H1 (cell line): ENCODE results near the gene VENTX. TPM values are rescaled to one million over a fixed set of nuclear protein-coding genes. Genes with fewer than 3 reads are reported as not detected.
A peak's percentile ranks its signal among the peaks of the same experiment; 100 is the strongest.

Source experiments
- CTCF ChIA-PET: fragments of 300-600 bp; sonication (Branson Sonifier 250); formaldehyde crosslinking; loops from one replicate; lab custom pipeline; 2021; ENCODE audit not compliant: partially characterized antibody; lab: Charles Lee
- POLR2A ChIA-PET: fragments of 300-600 bp; sonication (Branson Sonifier 250); formaldehyde crosslinking; loops from one replicate; lab custom pipeline; 2021; ENCODE audit warnings: inconsistent platforms; ENCODE audit not compliant: partially characterized antibody; lab: Charles Lee
- DNase-seq, 2 experiments: peaks; one replicate each; pipeline versions ENCODE4 v3.0.0 to v3.0.0-alpha.2; 2010 to 2022; ENCODE audit warnings: low spot score in 2 of 2, low read depth in 1 of 2, mixed read lengths in 1 of 2
- FAIRE-seq: peaks from 2 replicates; lab custom pipeline; 2011; peaks lifted over from hg19 to GRCh38; lab: Jason Lieb, UNC
- H2AFZ ChIP-seq: 2 replicates; pipeline ENCODE4 v1.8.1; 2012; ENCODE audit warnings: low read length, inconsistent platforms
- H2AK5ac ChIP-seq: 2 replicates; pipeline ENCODE4 v1.6.1; 2013; ENCODE audit warnings: low read depth, low read length
- H2BK120ac ChIP-seq: replicated peaks from 2 replicates; pipeline ENCODE3; 2013; ENCODE audit warnings: low read depth, low read length, inconsistent platforms
- H2BK12ac ChIP-seq: 2 replicates; pipeline ENCODE4 v1.6.1; 2013; ENCODE audit warnings: low read depth, low read length
- H2BK15ac ChIP-seq: 2 replicates; pipeline ENCODE4 v1.6.1; 2013; ENCODE audit warnings: low read length
- H2BK20ac ChIP-seq: 2 replicates; pipeline ENCODE4 v1.6.1; 2013; ENCODE audit warnings: low read length
- H2BK5ac ChIP-seq: 2 replicates; pipeline ENCODE4 v1.6.1; 2013; ENCODE audit warnings: low read depth, low read length
- H3K14ac ChIP-seq: 2 replicates; pipeline ENCODE4 v1.6.1; 2013; ENCODE audit warnings: inconsistent platforms; ENCODE audit not compliant: insufficient read length
- H3K18ac ChIP-seq: 2 replicates; pipeline ENCODE4 v1.6.1; 2013; ENCODE audit warnings: low read length; ENCODE audit errors: extremely low read depth
- H3K23ac ChIP-seq: 2 replicates; pipeline ENCODE4 v1.6.1; 2013; ENCODE audit warnings: inconsistent platforms; ENCODE audit not compliant: insufficient read length
- H3K23me2 ChIP-seq: 2 replicates; pipeline ENCODE4 v1.6.1; 2013; ENCODE audit warnings: low read depth, low read length
- H3K27ac ChIP-seq: 2 replicates; pipeline ENCODE4 v1.6.1; 2011; ENCODE audit warnings: low read depth, low read length, inconsistent platforms
- H3K27me3 ChIP-seq, 4 experiments: replicated peaks in 1 of 4; 1 replicate in 1 of 4; 2 replicates in 3 of 4; pipeline versions ENCODE4 v1.6.1 to v1.8.1; 2011 to 2013; ENCODE audit warnings: low read length in 3 of 4, mild to moderate bottlenecking in 3 of 4, inconsistent platforms in 2 of 4, mixed read lengths in 2 of 4, moderate library complexity in 1 of 4; ENCODE audit not compliant: control insufficient read depth in 3 of 4, insufficient read depth in 3 of 4; ENCODE audit errors: extremely low read depth in 1 of 4
- H3K36me3 ChIP-seq, 4 experiments: 2 replicates each; pipeline versions ENCODE4 v1.6.1 to v1.8.1; 2011 to 2013; ENCODE audit warnings: mild to moderate bottlenecking in 4 of 4, low read length in 3 of 4, moderate library complexity in 2 of 4, control low read depth in 1 of 4, inconsistent platforms in 1 of 4; ENCODE audit not compliant: insufficient read depth in 4 of 4, control insufficient read depth in 2 of 4
- H3K4ac ChIP-seq: replicated peaks from 2 replicates; pipeline ENCODE3; 2013; ENCODE audit warnings: low read length, low read depth, mixed read lengths, inconsistent platforms; ENCODE audit not compliant: insufficient read length
- H3K4me1 ChIP-seq, 4 experiments: replicated peaks in 1 of 4; 1 replicate in 1 of 4; 2 replicates in 3 of 4; pipeline versions ENCODE4 v1.6.1 to v1.8.1; 2011 to 2013; ENCODE audit warnings: low read length in 3 of 4, inconsistent platforms in 2 of 4, mixed read lengths in 1 of 4; ENCODE audit not compliant: insufficient read depth in 4 of 4, control insufficient read depth in 3 of 4
- H3K4me2 ChIP-seq, 2 experiments: 2 replicates each; pipeline versions ENCODE4 v1.6.1 to v1.8.1; 2011 to 2013; ENCODE audit warnings: low read depth in 2 of 2, low read length in 2 of 2, control low read depth in 1 of 2, inconsistent platforms in 1 of 2, mild to moderate bottlenecking in 1 of 2; ENCODE audit not compliant: insufficient read depth in 1 of 2
- H3K4me3 ChIP-seq, 4 experiments: fragments of 200-600, 300-600 bp in 1 of 4; sonication (generic), shearing (Covaris generic), sonication (Bioruptor Twin) in 1 of 4; 2 replicates each; pipeline versions ENCODE4 v1.5.1 to v1.8.1; 2011 to 2016; ENCODE audit warnings: low read length in 4 of 4, low read depth in 3 of 4, control low read depth in 2 of 4, inconsistent platforms in 2 of 4, mild to moderate bottlenecking in 2 of 4, mixed read lengths in 1 of 4, moderate library complexity in 1 of 4; ENCODE audit not compliant: insufficient read depth in 2 of 4; ENCODE audit errors: extremely low read depth in 1 of 4
- H3K56ac ChIP-seq: replicated peaks from 2 replicates; pipeline ENCODE3; 2013; ENCODE audit warnings: low read depth, mild to moderate bottlenecking, mixed read lengths, low read length, inconsistent platforms; ENCODE audit not compliant: insufficient read length
- H3K79me1 ChIP-seq: 2 replicates; pipeline ENCODE4 v1.6.1; 2013; ENCODE audit warnings: low read depth, low read length, control low read depth
- H3K79me2 ChIP-seq, 2 experiments: 2 replicates each; pipeline versions ENCODE4 v1.6.1 to v1.8.1; 2012 to 2013; ENCODE audit warnings: low read length in 2 of 2, mild to moderate bottlenecking in 2 of 2, inconsistent platforms in 1 of 2; ENCODE audit not compliant: insufficient read depth in 2 of 2, control insufficient read depth in 1 of 2
- H3K9ac ChIP-seq, 4 experiments: replicated peaks in 1 of 4; 1 replicate in 1 of 4; 2 replicates in 3 of 4; pipeline versions ENCODE4 v1.6.1 to v1.8.1; 2011 to 2013; ENCODE audit warnings: low read depth in 3 of 4, low read length in 3 of 4, control low read depth in 2 of 4, mild to moderate bottlenecking in 2 of 4, moderate library complexity in 2 of 4, inconsistent platforms in 1 of 4; ENCODE audit errors: extremely low read depth in 1 of 4
- H3K9me3 ChIP-seq, 2 experiments: 2 replicates each; pipeline versions ENCODE4 v1.6.1 to v1.8.1; 2012 to 2013; ENCODE audit warnings: mild to moderate bottlenecking in 2 of 2, moderate library complexity in 2 of 2, control low read depth in 1 of 2, inconsistent platforms in 1 of 2, low read depth in 1 of 2, low read length in 1 of 2, mixed read lengths in 1 of 2; ENCODE audit not compliant: insufficient read depth in 2 of 2
- H4K20me1 ChIP-seq, 2 experiments: replicated peaks in 1 of 2; 2 replicates each; pipeline versions ENCODE3 to v1.8.1; 2011 to 2013; ENCODE audit warnings: inconsistent platforms in 2 of 2, low read length in 2 of 2, mild to moderate bottlenecking in 1 of 2; ENCODE audit not compliant: insufficient read depth in 2 of 2, control insufficient read depth in 1 of 2
- H4K5ac ChIP-seq: 2 replicates; pipeline ENCODE4 v1.6.1; 2013; ENCODE audit warnings: low read length, low read depth, mixed read lengths, inconsistent platforms; ENCODE audit not compliant: insufficient read length
- H4K8ac ChIP-seq: 2 replicates; pipeline ENCODE4 v1.8.0; 2013; ENCODE audit warnings: mild to moderate bottlenecking, moderate library complexity, low read length, inconsistent platforms; ENCODE audit not compliant: insufficient read depth; ENCODE audit errors: extremely low read depth
- H4K91ac ChIP-seq: replicated peaks from 2 replicates; pipeline ENCODE3; 2013; ENCODE audit warnings: low read length, mixed read lengths, inconsistent platforms; ENCODE audit not compliant: insufficient read length
- SP4 ChIP-seq: IDR thresholded peaks from 2 replicates; pipeline ENCODE4 v1.6.1; 2012; ENCODE audit warnings: low read length, inconsistent platforms
- TEAD4 ChIP-seq: IDR thresholded peaks from 2 replicates; pipeline ENCODE4 v1.6.1; 2012; ENCODE audit warnings: low read depth, low read length, inconsistent platforms, mixed read lengths
- WGBS, 2 experiments: shearing (Covaris generic) in 1 of 2; methylation state at CpG; one replicate each; pipeline versions ENCODE4 v1.1.6 to v1.1.7; 2013 to 2015; ENCODE audit warnings: low lambda C conversion rate in 2 of 2, mixed read lengths in 2 of 2, inconsistent platforms in 1 of 2, low coverage in 1 of 2, missing lambda C conversion rate in 1 of 2; ENCODE audit not compliant: insufficient replicate concordance in 2 of 2, insufficient coverage in 1 of 2, insufficient read length in 1 of 2; ENCODE audit errors: extremely low coverage in 1 of 2, missing lambda C conversion rate in 1 of 2; 5-methylcytosine and 5-hydroxymethylcytosine counted together
- polyA plus RNA-seq, 7 experiments: library from polyadenylated mRNA; depleted of rRNA in 3 of 7; stranded (reverse) in 5 of 7; unstranded in 2 of 7; fragments of >200 nt in 5 of 7; fragments of 200-250 nt in 2 of 7; gene quantifications; 1 replicate in 5 of 7; 2 replicates in 1 of 7; 4 replicates in 1 of 7; pipeline versions ENCODE4 v1.2.1 to v1.2.3, GENCODE V29; 2011 to 2013; ENCODE audit warnings: missing spikeins in 2 of 7, mixed read lengths in 2 of 7
- total RNA-seq: library from RNA; stranded (reverse); fragmentation: NEBNext Ultra II Directional; extraction: Animal tissue kit (Norgen Biotek cat#: 25700); gene quantifications from 2 replicates; pipeline ENCODE4 v1.2.1, GENCODE V29; 2021

VENTX gene
- total and polyA plus RNA-seq, 2 of the 8 experiments (the other 6 are each of a cell fraction or from before 2014, with no cell fraction given): 5.6 TPM

GRCh38 chr10:133255323-133255722 lies 17.7 kb downstream of the VENTX start:
- Histone ChIP-seq H2BK120ac (no peak overlapping the region), H3K23me2 (no peaks in the 10 kb centered on the region), H3K27ac (no peak overlapping the region), H2BK20ac (no peak overlapping the region), H3K79me2 (no peaks in the 10 kb centered on the region), H2BK12ac (0 out of 2 replicates have a peak overlapping the region, but pooled peaks have one; percentile 35), H4K8ac (peak overlapping the region; percentile 35), H3K56ac (no peak overlapping the region), H3K4me1 (peaks cover 0 to 13% (median 6%) of the 10 kb centered on the region in 4 experiments; a peak in 5 of 7 replicates), H3K36me3 (no peaks in the 10 kb centered on the region), H4K20me1 (peaks cover 0 to 3% of the 10 kb centered on the region in 2 experiments), H3K79me1 (no peaks in the 10 kb centered on the region), H3K27me3 (no peaks in the 10 kb centered on the region; a peak in 1 of 7 replicates), H2BK15ac (no peak overlapping the region), H3K23ac (no peak overlapping the region), H2AFZ (no peak overlapping the region), H3K4ac (no peak overlapping the region), H4K91ac (no peak overlapping the region), H3K9me3 (no peaks in the 10 kb centered on the region), H3K18ac (no peak overlapping the region), H3K4me3 (no peak overlapping the region), H3K9ac (no peak overlapping the region), H3K14ac (no peak overlapping the region), H2AK5ac (no peak overlapping the region), H2BK5ac (no peak overlapping the region), H4K5ac (no peak overlapping the region), H3K4me2 (no peak overlapping the region)
- DNase-seq: no peak
- no peak for FAIRE-seq
- CTCF ChIA-PET: interaction anchor here (1.0 kb wide), 1 partner anchor 9 kb away, joined by 3 read pairs; no protein-coding TSS in a partner anchor
- WGBS, 2 experiments: 87% methylated on average over 6 of the region's 15 CpGs; no CpG with 5 or more reads in 1 of the 2 experiments
- TF ChIP-seq SP4 (no peak), TEAD4 (no peak)
- POLR2A ChIA-PET: interaction anchor here (1.2 to 1.5 kb wide), 2 partner anchors 10 to 13 kb away, joined by 3 to 4 read pairs; no protein-coding TSS in a partner anchor
